Measurements from ENCODE around the gene SHISA7.

DNA sequence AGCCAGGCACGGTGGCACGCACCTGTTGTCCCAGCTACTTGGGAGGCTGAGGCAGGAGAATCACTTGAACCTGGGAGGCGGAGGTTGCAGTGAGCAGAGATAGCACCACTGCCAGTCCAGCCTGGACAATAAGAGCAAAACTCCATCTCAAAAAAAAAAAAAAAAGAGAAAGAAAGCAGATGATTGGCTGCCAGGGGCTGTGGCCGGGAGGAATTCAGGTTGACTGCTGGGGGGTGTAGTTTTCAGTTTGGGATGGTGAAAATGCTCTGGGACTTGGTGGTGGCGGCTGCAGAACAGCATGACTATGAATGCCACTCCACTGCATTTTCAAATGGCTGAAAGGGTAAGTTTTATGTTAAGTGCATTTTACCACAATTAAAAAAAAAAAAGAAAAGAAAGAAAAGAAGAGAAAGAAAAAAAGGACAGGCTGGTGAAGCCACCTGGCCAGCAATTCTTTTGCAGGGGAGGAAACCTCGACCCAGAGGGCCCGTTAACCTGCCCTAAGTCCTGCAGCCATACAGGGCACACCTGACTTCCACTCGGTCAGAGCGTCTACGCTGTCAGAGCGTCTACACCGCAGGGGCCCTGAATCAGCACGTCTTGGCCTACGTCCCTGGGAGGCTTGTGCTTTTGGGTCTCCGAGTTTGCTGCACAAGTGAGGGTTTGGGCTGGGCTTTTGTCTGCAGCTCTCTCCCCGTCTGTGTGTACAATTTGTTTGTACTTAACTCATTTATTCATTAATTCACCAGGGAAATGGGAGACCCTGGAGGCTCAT lies 14.8 kb upstream of the SHISA7 start:
- TF ChIP-seq, protein P1, sequence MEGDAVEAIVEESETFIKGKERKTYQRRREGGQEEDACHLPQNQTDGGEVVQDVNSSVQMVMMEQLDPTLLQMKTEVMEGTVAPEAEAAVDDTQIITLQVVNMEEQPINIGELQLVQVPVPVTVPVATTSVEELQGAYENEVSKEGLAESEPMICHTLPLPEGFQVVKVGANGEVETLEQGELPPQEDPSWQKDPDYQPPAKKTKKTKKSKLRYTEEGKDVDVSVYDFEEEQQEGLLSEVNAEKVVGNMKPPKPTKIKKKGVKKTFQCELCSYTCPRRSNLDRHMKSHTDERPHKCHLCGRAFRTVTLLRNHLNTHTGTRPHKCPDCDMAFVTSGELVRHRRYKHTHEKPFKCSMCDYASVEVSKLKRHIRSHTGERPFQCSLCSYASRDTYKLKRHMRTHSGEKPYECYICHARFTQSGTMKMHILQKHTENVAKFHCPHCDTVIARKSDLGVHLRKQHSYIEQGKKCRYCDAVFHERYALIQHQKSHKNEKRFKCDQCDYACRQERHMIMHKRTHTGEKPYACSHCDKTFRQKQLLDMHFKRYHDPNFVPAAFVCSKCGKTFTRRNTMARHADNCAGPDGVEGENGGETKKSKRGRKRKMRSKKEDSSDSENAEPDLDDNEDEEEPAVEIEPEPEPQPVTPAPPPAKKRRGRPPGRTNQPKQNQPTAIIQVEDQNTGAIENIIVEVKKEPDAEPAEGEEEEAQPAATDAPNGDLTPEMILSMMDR (conservative IDR thresholded peaks at IDR 0.05; ENCODE audit: low read depth, low read length): no peak
- no peak for TF ChIP-seq RAD21 (IDR thresholded peaks at IDR 0.05; ENCODE audit: low read length)
- TF ChIP-seq SMC3 (IDR thresholded peaks at IDR 0.05; ENCODE audit: low read depth, low read length): no peak
- TF ChIP-seq POLR2A (IDR thresholded peaks at IDR 0.05; ENCODE audit: low read depth, low read length): no peak
- no peak for TF ChIP-seq NFE2L2 (IDR thresholded peaks at IDR 0.05; ENCODE audit: low read depth, low read length)
- no peak for TF ChIP-seq BHLHE40 (IDR thresholded peaks at IDR 0.05; ENCODE audit: low read depth, low read length)
- TF ChIP-seq MXI1 (IDR thresholded peaks at IDR 0.05; ENCODE audit: borderline replicate concordance, low read depth, low read length): no peak
- no peak for TF ChIP-seq FOS (IDR thresholded peaks at IDR 0.05; ENCODE audit: low read depth, low read length)
- TF ChIP-seq, protein P2, sequence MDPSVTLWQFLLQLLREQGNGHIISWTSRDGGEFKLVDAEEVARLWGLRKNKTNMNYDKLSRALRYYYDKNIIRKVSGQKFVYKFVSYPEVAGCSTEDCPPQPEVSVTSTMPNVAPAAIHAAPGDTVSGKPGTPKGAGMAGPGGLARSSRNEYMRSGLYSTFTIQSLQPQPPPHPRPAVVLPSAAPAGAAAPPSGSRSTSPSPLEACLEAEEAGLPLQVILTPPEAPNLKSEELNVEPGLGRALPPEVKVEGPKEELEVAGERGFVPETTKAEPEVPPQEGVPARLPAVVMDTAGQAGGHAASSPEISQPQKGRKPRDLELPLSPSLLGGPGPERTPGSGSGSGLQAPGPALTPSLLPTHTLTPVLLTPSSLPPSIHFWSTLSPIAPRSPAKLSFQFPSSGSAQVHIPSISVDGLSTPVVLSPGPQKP (IDR thresholded peaks at IDR 0.05; ENCODE audit: borderline replicate concordance, low read depth, low read length): no peak
- TF ChIP-seq, protein P3, sequence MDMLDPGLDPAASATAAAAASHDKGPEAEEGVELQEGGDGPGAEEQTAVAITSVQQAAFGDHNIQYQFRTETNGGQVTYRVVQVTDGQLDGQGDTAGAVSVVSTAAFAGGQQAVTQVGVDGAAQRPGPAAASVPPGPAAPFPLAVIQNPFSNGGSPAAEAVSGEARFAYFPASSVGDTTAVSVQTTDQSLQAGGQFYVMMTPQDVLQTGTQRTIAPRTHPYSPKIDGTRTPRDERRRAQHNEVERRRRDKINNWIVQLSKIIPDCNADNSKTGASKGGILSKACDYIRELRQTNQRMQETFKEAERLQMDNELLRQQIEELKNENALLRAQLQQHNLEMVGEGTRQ (IDR thresholded peaks at IDR 0.05; ENCODE audit: low read depth, low read length): no peak
- no peak for TF ChIP-seq RFX5 (IDR thresholded peaks at IDR 0.05; ENCODE audit: low read depth, low read length)
- no peak for TF ChIP-seq MAFK (IDR thresholded peaks at IDR 0.05; ENCODE audit: low read depth, low read length)

Data from IMR-90 (cell line).